K562 (cell line): Measurements from ENCODE around the gene CRYBG2. TPM values are rescaled to one million over a fixed set of nuclear protein-coding genes. Genes with fewer than 3 reads are reported as not detected.

Experiments used
- ADNP ChIP-seq: fragments of 200-800 bp; sonication (Bioruptor generic); IDR thresholded peaks from 2 replicates; pipeline ENCODE4 v1.6.1; 2016; ENCODE audit warnings: missing genetic modification characterization, missing compliant biosample characterization
- BCOR ChIP-seq: fragments of 450-650 bp; IDR thresholded peaks from 2 replicates; pipeline ENCODE4 v1.6.1; 2016
- CBX1 ChIP-seq: sonication (generic); IDR thresholded peaks from 2 replicates; pipeline ENCODE4 v1.6.1; 2016; ENCODE audit warnings: antibody characterized with exemption, low read depth, mild to moderate bottlenecking
- CBX3 ChIP-seq, 2 experiments: IDR thresholded peaks; 1 replicate in 1 of 2; 2 replicates in 1 of 2; pipeline ENCODE4 v1.6.1; 2012; ENCODE audit warnings: inconsistent platforms in 2 of 2, low read length in 2 of 2, borderline replicate concordance in 1 of 2, control low read depth in 1 of 2
- CC2D1A ChIP-seq: fragments of 450-650 bp; IDR thresholded peaks from 2 replicates; pipeline ENCODE4 v1.6.1; 2017; ENCODE audit warnings: mild to moderate bottlenecking
- CHCHD3 ChIP-seq: fragments of 250-450 bp; sonication (Bioruptor Pico); IDR thresholded peaks from 2 replicates; pipeline ENCODE4 v2.1.2; 2022; ENCODE audit warnings: mild to moderate bottlenecking
- CSDE1 ChIP-seq, 2 experiments: fragments of 450-650 bp; IDR thresholded peaks; 2 replicates each; pipeline ENCODE4 v1.6.1; 2016; ENCODE audit warnings: mild to moderate bottlenecking in 1 of 2
- EP300 ChIP-seq: IDR thresholded peaks from 2 replicates; pipeline ENCODE4 v1.6.1; 2012; ENCODE audit warnings: low read length, improper control_type of control experiment
- JUN ChIP-seq, 2 experiments: sonication (generic) in 1 of 2; formaldehyde crosslinking in 1 of 2; IDR thresholded peaks; 2 replicates each; pipeline versions ENCODE4 v1.6.1 to v1.8.0; 2012 to 2022; ENCODE audit warnings: borderline replicate concordance in 2 of 2, mild to moderate bottlenecking in 2 of 2, improper control_type of control experiment in 1 of 2, low read depth in 1 of 2, low read length in 1 of 2, missing genetic modification reagents in 1 of 2
- MAFG ChIP-seq: fragments of 450-650 bp; conservative IDR thresholded peaks from 2 replicates; pipeline ENCODE4 v1.6.1; 2016; ENCODE audit warnings: missing genetic modification characterization, missing compliant biosample characterization
- NFATC3 ChIP-seq: fragments of 450-650 bp; IDR thresholded peaks from 2 replicates; pipeline ENCODE4 v1.6.1; 2017; ENCODE audit warnings: mild to moderate bottlenecking
- PHF21A ChIP-seq: fragments of 450-650 bp; IDR thresholded peaks from 2 replicates; pipeline ENCODE4 v1.6.1; 2017; ENCODE audit warnings: low read depth, borderline replicate concordance
- RBM34 ChIP-seq: fragments of 200-400 bp; formaldehyde crosslinking; IDR thresholded peaks from 2 replicates; pipeline ENCODE4 v1.6.1; 2018; ENCODE audit warnings: low read length, borderline replicate concordance; ENCODE audit not compliant: insufficient read depth
- RFX1 ChIP-seq: fragments of 450-650 bp; IDR thresholded peaks from 2 replicates; pipeline ENCODE4 v1.6.1; 2016; ENCODE audit warnings: mild to moderate bottlenecking, moderate library complexity
- SRF ChIP-seq, 2 experiments: fragments of 250-450, 450-650 bp in 1 of 2; sonication (Bioruptor Pico) in 1 of 2; sonication (generic) in 1 of 2; formaldehyde crosslinking; IDR thresholded peaks; 2 replicates each; pipeline versions ENCODE4 v1.5.0 to v1.5.1; 2020 to 2022; ENCODE audit warnings: mild to moderate bottlenecking in 1 of 2, missing genetic modification reagents in 1 of 2
- STAT5B ChIP-seq: fragments of 250-450 bp; sonication (Bioruptor Pico); IDR thresholded peaks from 2 replicates; pipeline ENCODE4 v1.8.0; 2021; ENCODE audit warnings: mild to moderate bottlenecking, inconsistent platforms
- TAF1 ChIP-seq: IDR thresholded peaks from 2 replicates; pipeline ENCODE4 v1.6.1; 2011; ENCODE audit warnings: mild to moderate bottlenecking, low read length, moderate library complexity; ENCODE audit not compliant: insufficient read depth, control insufficient read depth, severe bottlenecking; ENCODE audit errors: extremely low read depth
- TBP ChIP-seq: optimal IDR thresholded peaks from 2 replicates; pipeline ENCODE3; 2011; ENCODE audit warnings: low read depth, low read length, improper control_type of control experiment
- TEAD1 ChIP-seq, 2 experiments: fragments of 450-650 bp in 1 of 2; sonication (generic) in 1 of 2; formaldehyde crosslinking; IDR thresholded peaks; 2 replicates each; pipeline versions ENCODE4 v1.4.0 to v1.8.0; 2020 to 2022; ENCODE audit warnings: mild to moderate bottlenecking in 2 of 2, missing genetic modification reagents in 1 of 2
- U2AF2 ChIP-seq: fragments of 200-400 bp; formaldehyde crosslinking; optimal IDR thresholded peaks from 2 replicates; pipeline ENCODE3; 2017; ENCODE audit warnings: low read depth, mild to moderate bottlenecking, low read length
- ZNF143 ChIP-seq: sonication (generic); formaldehyde crosslinking; IDR thresholded peaks from 2 replicates; pipeline ENCODE4 v1.9.0; 2022; ENCODE audit warnings: mild to moderate bottlenecking, missing genetic modification reagents
- ZNF232 ChIP-seq: sonication (generic); formaldehyde crosslinking; IDR thresholded peaks from 2 replicates; pipeline ENCODE4 v1.8.0; 2022; ENCODE audit warnings: mild to moderate bottlenecking, missing genetic modification reagents
- ZNF384 ChIP-seq: IDR thresholded peaks from 2 replicates; pipeline ENCODE4 v1.6.1; 2012; ENCODE audit warnings: low read depth, low read length, improper control_type of control experiment
- ZNF41 ChIP-seq: fragments of 250-450 bp; sonication (Bioruptor Pico); conservative IDR thresholded peaks from 2 replicates; pipeline ENCODE4 v1.4.0; 2020; ENCODE audit warnings: mild to moderate bottlenecking
- ZNF589 ChIP-seq: fragments of 200-800 bp; sonication (Bioruptor generic); IDR thresholded peaks from 2 replicates; pipeline ENCODE4 v1.6.1; 2016; ENCODE audit warnings: low read depth, missing genetic modification characterization, missing compliant biosample characterization
- ZNF717 ChIP-seq: fragments of 250-450 bp; sonication (Bioruptor Pico); IDR thresholded peaks from 2 replicates; pipeline ENCODE4 v1.5.0; 2021
- ZNF780A ChIP-seq: fragments of 250-450 bp; sonication (Bioruptor Pico); IDR thresholded peaks from 2 replicates; pipeline ENCODE4 v1.5.0; 2021; ENCODE audit warnings: mild to moderate bottlenecking
- polyA plus RNA-seq, 8 experiments: library from polyadenylated mRNA; depleted of rRNA in 4 of 8; stranded (reverse) in 5 of 8; unstranded in 3 of 8; fragments of >200 nt; fragmentation: Nextera tagmentation in 2 of 8; fragmentation: Illumina TruSeq in 1 of 8; extraction: Ambion mirVana in 2 of 8; extraction: Trizol in 1 of 8; gene quantifications; 2 replicates each; pipeline versions ENCODE4 v1.2.1 to v1.2.3, GENCODE V29; 2011 to 2014; ENCODE audit warnings: inconsistent platforms in 1 of 8, missing spikeins in 1 of 8
- total RNA-seq, 7 experiments: library from RNA; depleted of rRNA in 6 of 7; stranded (reverse); fragments of >200 nt in 6 of 7; fragmentation: Illumina TruSeq in 2 of 7; extraction: Trizol in 2 of 7; gene quantifications; 2 replicates each; pipeline versions ENCODE4 v1.2.1 to v1.2.3, GENCODE V29; 2011 to 2021; ENCODE audit warnings: low replicate concordance in 1 of 7
- TF ChIP-seq, protein P1 (sequence below): fragments of 450-650 bp; IDR thresholded peaks from 2 replicates; pipeline ENCODE4 v1.6.1; 2017; ENCODE audit warnings: antibody characterized with exemption
- TF ChIP-seq, protein P2 (sequence below): sonication (generic); IDR thresholded peaks from 2 replicates; pipeline ENCODE4 v1.6.1; 2016
- TF ChIP-seq, protein P3 (sequence below): sonication (generic); formaldehyde crosslinking; IDR thresholded peaks from 2 replicates; pipeline ENCODE4 v1.8.0; 2022; ENCODE audit warnings: mild to moderate bottlenecking, missing genetic modification reagents

CRYBG2 gene
- total and polyA plus RNA-seq, 9 of the 15 experiments (the other 6 are each of a cell fraction or from before 2014, with no cell fraction given) = 0.39 to 8.5 (median 3.7) TPM

DNA sequence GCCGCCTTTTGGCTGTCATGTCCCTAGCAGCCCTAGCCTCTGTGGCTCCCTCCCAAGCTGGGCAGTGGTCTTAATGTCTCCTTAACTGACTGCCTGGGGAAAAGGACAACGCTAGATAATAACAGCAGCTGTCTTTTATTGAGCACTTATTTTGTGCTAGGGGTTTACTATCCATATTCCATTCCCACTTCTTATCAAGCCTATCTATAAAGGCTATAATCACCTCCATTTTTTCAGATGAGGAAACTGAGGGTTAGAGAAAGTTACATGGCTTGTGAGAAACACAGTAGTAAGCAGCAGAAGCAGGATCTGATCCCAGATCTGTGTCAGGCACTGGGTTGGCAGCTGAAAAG is 67.9 kb downstream of the CRYBG2 start (continued):
- no peak for TF ChIP-seq RBM34
- no peak for TF ChIP-seq MAFG
- TF ChIP-seq SRF (CRISPR knock-in tag; IDR thresholded peaks at IDR 0.05) = no peak
- no peak for TF ChIP-seq CC2D1A
- TF ChIP-seq, protein P1, sequence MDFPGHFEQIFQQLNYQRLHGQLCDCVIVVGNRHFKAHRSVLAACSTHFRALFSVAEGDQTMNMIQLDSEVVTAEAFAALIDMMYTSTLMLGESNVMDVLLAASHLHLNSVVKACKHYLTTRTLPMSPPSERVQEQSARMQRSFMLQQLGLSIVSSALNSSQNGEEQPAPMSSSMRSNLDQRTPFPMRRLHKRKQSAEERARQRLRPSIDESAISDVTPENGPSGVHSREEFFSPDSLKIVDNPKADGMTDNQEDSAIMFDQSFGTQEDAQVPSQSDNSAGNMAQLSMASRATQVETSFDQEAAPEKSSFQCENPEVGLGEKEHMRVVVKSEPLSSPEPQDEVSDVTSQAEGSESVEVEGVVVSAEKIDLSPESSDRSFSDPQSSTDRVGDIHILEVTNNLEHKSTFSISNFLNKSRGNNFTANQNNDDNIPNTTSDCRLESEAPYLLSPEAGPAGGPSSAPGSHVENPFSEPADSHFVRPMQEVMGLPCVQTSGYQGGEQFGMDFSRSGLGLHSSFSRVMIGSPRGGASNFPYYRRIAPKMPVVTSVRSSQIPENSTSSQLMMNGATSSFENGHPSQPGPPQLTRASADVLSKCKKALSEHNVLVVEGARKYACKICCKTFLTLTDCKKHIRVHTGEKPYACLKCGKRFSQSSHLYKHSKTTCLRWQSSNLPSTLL = no peak
- TF ChIP-seq ZNF717 (CRISPR knock-in tag) = no peak
- no peak for TF ChIP-seq ZNF384
- TF ChIP-seq CBX1 = no peak
- no peak for TF ChIP-seq ZNF41 (CRISPR knock-in tag)
- TF ChIP-seq TBP = peak; percentile 10
- TF ChIP-seq, protein P2, sequence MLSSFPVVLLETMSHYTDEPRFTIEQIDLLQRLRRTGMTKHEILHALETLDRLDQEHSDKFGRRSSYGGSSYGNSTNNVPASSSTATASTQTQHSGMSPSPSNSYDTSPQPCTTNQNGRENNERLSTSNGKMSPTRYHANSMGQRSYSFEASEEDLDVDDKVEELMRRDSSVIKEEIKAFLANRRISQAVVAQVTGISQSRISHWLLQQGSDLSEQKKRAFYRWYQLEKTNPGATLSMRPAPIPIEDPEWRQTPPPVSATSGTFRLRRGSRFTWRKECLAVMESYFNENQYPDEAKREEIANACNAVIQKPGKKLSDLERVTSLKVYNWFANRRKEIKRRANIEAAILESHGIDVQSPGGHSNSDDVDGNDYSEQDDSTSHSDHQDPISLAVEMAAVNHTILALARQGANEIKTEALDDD = no peak
- TF ChIP-seq U2AF2 = no peak
- TF ChIP-seq PHF21A = no peak
- TF ChIP-seq STAT5B (CRISPR knock-in tag) = no peak
- TF ChIP-seq CSDE1 (IDR thresholded peaks at IDR 0.05) = 0 out of 4 replicates have a peak, but pooled peaks of 1 of the 2 experiments have one; percentile 61
- TF ChIP-seq ZNF143 (CRISPR knock-in tag) = peak; percentile 35; the same call in 1 of the 2 replicates
- TF ChIP-seq ZNF232 (CRISPR knock-in tag) = 0 out of 2 replicates have a peak, but pooled peaks have one; percentile 36
- no peak for TF ChIP-seq CBX3 (IDR thresholded peaks at IDR 0.05; ENCODE audit: borderline replicate concordance in 1 of 2, low read length in 2 of 2)
- TF ChIP-seq NFATC3 = no peak
- 0 out of 2 replicates have a peak, but pooled peaks have one; percentile 9 for TF ChIP-seq JUN (IDR thresholded peaks at IDR 0.05; ENCODE audit: borderline replicate concordance, low read depth, low read length)
- no peak for TF ChIP-seq JUN (CRISPR knock-in tag; IDR thresholded peaks at IDR 0.05; ENCODE audit: borderline replicate concordance)
- TF ChIP-seq TAF1 = no peak
- no peak for TF ChIP-seq CHCHD3 (CRISPR knock-in tag)
- no peak for TF ChIP-seq RFX1
- TF ChIP-seq, protein P3, sequence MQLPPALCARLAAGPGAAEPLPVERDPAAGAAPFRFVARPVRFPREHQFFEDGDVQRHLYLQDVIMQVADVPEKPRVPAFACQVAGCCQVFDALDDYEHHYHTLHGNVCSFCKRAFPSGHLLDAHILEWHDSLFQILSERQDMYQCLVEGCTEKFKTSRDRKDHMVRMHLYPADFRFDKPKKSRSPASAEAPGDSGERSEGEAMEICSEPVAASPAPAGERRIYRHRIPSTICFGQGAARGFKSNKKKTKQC = no peak
- no peak for TF ChIP-seq TEAD1 (CRISPR knock-in tag; IDR thresholded peaks at IDR 0.05)
- TF ChIP-seq ZNF589 (CRISPR knock-in tag) = no peak
- 0 out of 2 replicates have a peak, but pooled peaks have one; percentile 10 for TF ChIP-seq BCOR
- TF ChIP-seq ADNP (tag) = no peak
- TF ChIP-seq EP300 = no peak
- no peak for TF ChIP-seq ZNF780A (CRISPR knock-in tag)
